Ovary (tissue), 9 donors: Measurements from ENCODE around the gene ZNHIT2. TPM values are rescaled to one million over a fixed set of nuclear protein-coding genes. Genes with fewer than 3 reads are reported as not detected.
A peak's percentile ranks its signal among the peaks of the same experiment; 100 is the strongest.

Source experiments
- DNase-seq, 5 donors: peaks; one replicate each; pipeline ENCODE4 v3.0.0-alpha.2; 2019 to 2020
- H3K27ac ChIP-seq, 2 donors: fragments of 200-600 bp; one replicate each; pipeline versions ENCODE4 v1.5.1 to v1.8.0; 2019 to 2022
- H3K27me3 ChIP-seq: fragments of 200-600 bp; one replicate; pipeline ENCODE4 v1.8.0; 2022
- H3K36me3 ChIP-seq: fragments of 200-600 bp; sonication (generic); one replicate; pipeline ENCODE4 v1.5.1; 2019
- H3K4me1 ChIP-seq: one replicate; pipeline ENCODE4 v1.8.1; 2013; ENCODE audit warnings: mild to moderate bottlenecking, moderate library complexity; ENCODE audit not compliant: insufficient read depth
- H3K4me3 ChIP-seq: fragments of 200-600 bp; sonication (generic); one replicate; pipeline ENCODE4 v1.5.1; 2017
- H3K9me3 ChIP-seq, 2 donors: fragments of 200-600 bp in 1 of 2; sonication (generic) in 1 of 2; one replicate each; pipeline versions ENCODE4 v1.5.1 to v1.8.1; 2013 to 2019; ENCODE audit warnings: mild to moderate bottlenecking in 1 of 2, moderate library complexity in 1 of 2
- CTCF ChIP-seq, 3 donors: fragments of 450-650 bp in 2 of 3; fragments of 200-600 bp in 1 of 3; IDR thresholded peaks; one replicate each; pipeline versions ENCODE4 v1.5.1 to v1.8.0; 2016 to 2022; ENCODE audit warnings: antibody characterized with exemption in 3 of 3, mild to moderate bottlenecking in 1 of 3
- EP300 ChIP-seq: sonication (generic); formaldehyde crosslinking; IDR thresholded peaks from one replicate; pipeline ENCODE4 v1.6.1; 2017; ENCODE audit warnings: antibody characterized with exemption
- POLR2A ChIP-seq: fragments of 450-650 bp; IDR thresholded peaks from one replicate; pipeline ENCODE4 v1.6.1; 2017; ENCODE audit warnings: antibody characterized with exemption, mild to moderate bottlenecking, moderate library complexity
- WGBS, 3 donors: extraction: QIAGEN DNeasy Blood & Tissue Kit in 1 of 3; methylation state at CpG; one replicate each; pipeline versions ENCODE4 v1.1.5 to v1.1.7; 2013 to 2017; 5-methylcytosine and 5-hydroxymethylcytosine counted together
- intact Hi-C, 4 donors: fragments of 100-400 bp; cut with DNase I; formaldehyde crosslinking; loops; one replicate each; pipeline versions ENCODE4 v1.11.0 to v1.15.1; 2022 to 2023
- polyA plus RNA-seq, 2 donors: library from polyadenylated mRNA; stranded (reverse); fragments of 200-250 nt in 1 of 2; fragments of 350-450 nt in 1 of 2; fragmentation: Illumina TruSeq in 1 of 2; extraction: RNeasy Lipid Tissue Mini Kit (QIAGEN cat#74804) in 1 of 2; gene quantifications; one replicate each; pipeline ENCODE4 v1.2.3, GENCODE V29; 2013 to 2014
- total RNA-seq, 7 donors: library from RNA; depleted of rRNA in 2 of 7; stranded (reverse); fragments of >200 nt in 2 of 7; fragmentation: NEBNext Ultra II Directional in 3 of 7; extraction: Animal tissue kit (Norgen Biotek cat#: 25700) in 3 of 7; gene quantifications; one replicate each; pipeline versions ENCODE4 v1.1.0 to v1.2.4, GENCODE V29; 2016 to 2023
- donor health status: DM: no; HTN: no; CAD: no; lungs with moderate emphysema.
- donor health status: DM: no; HTN: no; CAD: no.
- donor health status: Bipolar disorder and iron deficiency.
- donor health status: DM: yes; HTN: yes; CAD: no.
- donor health status: DM: no; HTN: no; CAD: no.
- donor health status: DM: yes; HTN: yes; CAD: no.

Gene ZNHIT2
- total and polyA plus RNA-seq, 9 donors: 10.0 to 33.7 (median 13.3) TPM; not detected in 1

- no peaks in the 10 kb centered on the region for H3K9me3 ChIP-seq
- peaks cover 14% of the 10 kb centered on the region for H3K4me1 ChIP-seq
- TF ChIP-seq POLR2A (no peak), EP300 (no peak), CTCF (IDR thresholded peaks at IDR 0.05) (no peak)
- DNase-seq: no peak
- H3K27me3 ChIP-seq: no peaks in the 10 kb centered on the region
- H3K4me3 ChIP-seq: no peak overlapping the region
- intact Hi-C loops: loop anchor here in 2 of 4 donors (5.0 to 10.0 kb wide), 5 partner anchors 74 to 266 kb away; partner anchors contain the start of genes ARL2 (in 2 of the 2), ATG2A (in 1 of the 2), CAPN1 (in 1 of the 2) and CDC42BPG (in 1 of the 2)
- 63 to 69% (median 67%) methylated on average over 30 to 31 of the region's 31 CpGs for WGBS, 3 donors
- H3K27ac ChIP-seq: no peak overlapping the region
- no peaks in the 10 kb centered on the region for H3K36me3 ChIP-seq
Measured at GRCh38 chr11:65111159-65111743, 6.2 kb downstream of the ZNHIT2 start.

GRCh38 chr11:65110354-65110861 lies 7.1 kb downstream of the ZNHIT2 start:
- H3K27ac ChIP-seq: peak overlapping the region; percentile 21 to 31
- no peaks in the 10 kb centered on the region for H3K36me3 ChIP-seq
- H3K4me1 ChIP-seq: peaks cover 21% of the 10 kb centered on the region
- no peaks in the 10 kb centered on the region for H3K9me3 ChIP-seq
- intact Hi-C loops: loop anchor here in 2 of 4 donors (5.0 to 10.0 kb wide), 5 partner anchors 74 to 266 kb away; partner anchors contain the start of genes ARL2 (in 2 of the 2), ATG2A (in 1 of the 2), CAPN1 (in 1 of the 2) and CDC42BPG (in 1 of the 2)
- peak; percentile 96 to 98 (median 98) for TF ChIP-seq CTCF (IDR thresholded peaks at IDR 0.05)
- TF ChIP-seq POLR2A: no peak
- H3K4me3 ChIP-seq: no peak overlapping the region
- DNase-seq: peak; percentile 81 to 93 (median 91)
- 11 to 16% (median 14%) methylated on average over 14 to 18 of the region's 18 CpGs for WGBS, 3 donors
- no peaks in the 10 kb centered on the region for H3K27me3 ChIP-seq

- TF ChIP-seq EP300 (no peak), POLR2A (no peak), CTCF (IDR thresholded peaks at IDR 0.05) (no peak)
- 83 to 87% (median 84%) methylated on average over 31 to 36 of the region's 36 CpGs for WGBS, 3 donors
- intact Hi-C loops: loop anchor here in 2 of 4 donors (5.0 to 10.0 kb wide), 5 partner anchors 75 to 265 kb away; partner anchors contain the start of genes ARL2 (in 2 of the 2), ATG2A (in 1 of the 2), CAPN1 (in 1 of the 2) and CDC42BPG (in 1 of the 2)
- no peak overlapping the region for H3K4me3 ChIP-seq
- H3K4me1 ChIP-seq: peaks cover 25% of the 10 kb centered on the region
- no peaks in the 10 kb centered on the region for H3K9me3 ChIP-seq
- H3K27ac ChIP-seq: no peak overlapping the region
- H3K36me3 ChIP-seq: no peaks in the 10 kb centered on the region
- DNase-seq: peak in 3 of 5 donors; percentile 52 to 57 (median 54)
- no peaks in the 10 kb centered on the region for H3K27me3 ChIP-seq
Measured at GRCh38 chr11:65109231-65110198, 8.0 kb downstream of the ZNHIT2 start.

GRCh38 chr11:65108469-65109123 lies 8.9 kb downstream of the ZNHIT2 start:
- 90 to 92% (median 91%) methylated on average over 32 to 38 of the region's 38 CpGs for WGBS, 3 donors
- H3K27ac ChIP-seq: no peak overlapping the region

More at GRCh38 chr11:65108469-65109123, 8.9 kb downstream of the ZNHIT2 start:
- DNase-seq: peak in 1 of 5 donors; percentile 42
- Histone ChIP-seq H3K4me1 (peaks cover 28% of the 10 kb centered on the region), H3K4me3 (no peak overlapping the region), H3K36me3 (no peaks in the 10 kb centered on the region), H3K27me3 (no peaks in the 10 kb centered on the region), H3K9me3 (no peaks in the 10 kb centered on the region)
- TF ChIP-seq POLR2A: no peak
- no peak for TF ChIP-seq CTCF (IDR thresholded peaks at IDR 0.05)
- no peak for TF ChIP-seq EP300
- intact Hi-C loops: no loop called here
